ENCODE data around the gene TCEAL4. TPM values are rescaled to one million over a fixed set of nuclear protein-coding genes. Genes with fewer than 3 reads are reported as not detected.

Gene TCEAL4
- total RNA-seq, 1 experiment from 2014 or later, result 63.7 TPM

GRCh38 chrX:103549916-103550315 lies 35.4 kb upstream of the TCEAL4 start:
- no TSS peak for BruUV-seq (replicated peaks)
- Mint-ChIP-seq H3K27me3 (ENCODE audit: insufficient read depth, unreplicated experiment) (peaks cover 30% of the 10 kb centered on the region), H3K36me3 (ENCODE audit: insufficient read depth, unreplicated experiment) (no peaks in the 10 kb centered on the region), H3K27ac (ENCODE audit: low read depth, unreplicated experiment) (no peak overlapping the region), H3K4me1 (ENCODE audit: insufficient read depth, unreplicated experiment) (no peaks in the 10 kb centered on the region), H3K9me3 (ENCODE audit: unreplicated experiment) (no peaks in the 10 kb centered on the region), H3K4me3 (ENCODE audit: unreplicated experiment) (no peak overlapping the region)
- TF ChIP-seq, protein P1, sequence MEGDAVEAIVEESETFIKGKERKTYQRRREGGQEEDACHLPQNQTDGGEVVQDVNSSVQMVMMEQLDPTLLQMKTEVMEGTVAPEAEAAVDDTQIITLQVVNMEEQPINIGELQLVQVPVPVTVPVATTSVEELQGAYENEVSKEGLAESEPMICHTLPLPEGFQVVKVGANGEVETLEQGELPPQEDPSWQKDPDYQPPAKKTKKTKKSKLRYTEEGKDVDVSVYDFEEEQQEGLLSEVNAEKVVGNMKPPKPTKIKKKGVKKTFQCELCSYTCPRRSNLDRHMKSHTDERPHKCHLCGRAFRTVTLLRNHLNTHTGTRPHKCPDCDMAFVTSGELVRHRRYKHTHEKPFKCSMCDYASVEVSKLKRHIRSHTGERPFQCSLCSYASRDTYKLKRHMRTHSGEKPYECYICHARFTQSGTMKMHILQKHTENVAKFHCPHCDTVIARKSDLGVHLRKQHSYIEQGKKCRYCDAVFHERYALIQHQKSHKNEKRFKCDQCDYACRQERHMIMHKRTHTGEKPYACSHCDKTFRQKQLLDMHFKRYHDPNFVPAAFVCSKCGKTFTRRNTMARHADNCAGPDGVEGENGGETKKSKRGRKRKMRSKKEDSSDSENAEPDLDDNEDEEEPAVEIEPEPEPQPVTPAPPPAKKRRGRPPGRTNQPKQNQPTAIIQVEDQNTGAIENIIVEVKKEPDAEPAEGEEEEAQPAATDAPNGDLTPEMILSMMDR (IDR thresholded peaks at IDR 0.05; ENCODE audit: unreplicated experiment), result no peak
- ChIA-PET POLR2A (interaction anchor here (0.7 kb wide), 1 partner anchor 136 kb away, joined by 3 read pairs; no protein-coding TSS in a partner anchor), CTCF (interaction anchor here (0.7 kb wide), 1 partner anchor 59 kb away, joined by 3 read pairs; no protein-coding TSS in a partner anchor)
- intact Hi-C loops (cut with micrococcal nuclease), result no loop called here
- DNase-seq (ENCODE audit: unreplicated experiment), result no peak

DNA sequence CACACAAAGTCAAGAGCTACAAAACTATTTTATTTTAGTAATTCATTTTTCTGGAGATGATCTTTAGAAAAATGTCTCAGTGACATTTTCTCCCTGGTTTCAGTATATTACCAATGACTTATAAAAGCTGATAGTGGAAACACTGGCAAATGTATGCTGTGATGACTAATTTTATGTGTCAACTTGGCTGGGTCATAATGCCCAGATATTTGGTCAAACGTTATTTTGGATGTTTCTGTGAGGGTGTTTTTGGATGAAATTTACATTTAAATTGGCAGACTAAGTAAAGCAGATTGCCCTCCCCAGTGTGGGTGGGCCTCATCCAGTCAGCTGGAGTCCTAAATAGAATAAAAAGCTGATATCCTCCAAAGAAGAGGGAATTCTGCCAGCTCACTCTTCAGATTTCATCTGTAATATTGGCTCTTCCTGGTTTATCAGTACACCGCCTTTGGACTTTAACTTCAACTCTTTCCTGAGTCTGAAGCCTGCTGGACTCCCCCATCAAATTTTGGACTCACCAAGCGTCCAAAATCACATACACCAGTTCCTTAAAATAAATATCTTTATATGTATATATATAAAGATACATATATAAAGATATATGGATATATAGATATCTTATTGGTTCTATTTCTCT lies 34.8 kb upstream of the TCEAL4 start:
- no peaks in the 10 kb centered on the region for H3K36me3 Mint-ChIP-seq (ENCODE audit: insufficient read depth, unreplicated experiment)
- H3K4me1 Mint-ChIP-seq (ENCODE audit: insufficient read depth, unreplicated experiment), result no peaks in the 10 kb centered on the region
- no peaks in the 10 kb centered on the region for H3K9me3 Mint-ChIP-seq (ENCODE audit: unreplicated experiment)
- TF ChIP-seq, protein P1 (IDR thresholded peaks at IDR 0.05; ENCODE audit: unreplicated experiment), result no peak
- no peak overlapping the region for H3K27ac Mint-ChIP-seq (ENCODE audit: low read depth, unreplicated experiment)
- no peak overlapping the region for H3K4me3 Mint-ChIP-seq (ENCODE audit: unreplicated experiment)
- peaks cover 33% of the 10 kb centered on the region for H3K27me3 Mint-ChIP-seq (ENCODE audit: insufficient read depth, unreplicated experiment)
- POLR2A ChIA-PET, result interaction anchor here (0.7 kb wide), 1 partner anchor 135 kb away, joined by 3 read pairs; no protein-coding TSS in a partner anchor
- DNase-seq (ENCODE audit: unreplicated experiment), result no peak
- BruUV-seq (replicated peaks), result no TSS peak
- intact Hi-C loops (cut with micrococcal nuclease), result no loop called here
- CTCF ChIA-PET, result interaction anchor here (0.6 to 0.9 kb wide), 3 partner anchors 61 to 155 kb away, joined by 3 to 4 read pairs (median 3); no protein-coding TSS in a partner anchor

GRCh38 chrX:103552236-103552635 lies 33.1 kb upstream of the TCEAL4 start:
- TF ChIP-seq, protein P1 (IDR thresholded peaks at IDR 0.05; ENCODE audit: unreplicated experiment), result no peak
- intact Hi-C loops (cut with micrococcal nuclease), result no loop called here
- DNase-seq (ENCODE audit: unreplicated experiment), result peak; percentile 32
- no TSS peak for BruUV-seq (replicated peaks)
- ChIA-PET CTCF (no interaction called here), POLR2A (interaction anchor here (2.2 kb wide), 1 partner anchor 13 kb away, joined by 9 read pairs; no protein-coding TSS in a partner anchor)
- H3K36me3 Mint-ChIP-seq (ENCODE audit: insufficient read depth, unreplicated experiment), result no peaks in the 10 kb centered on the region
- H3K9me3 Mint-ChIP-seq (ENCODE audit: unreplicated experiment), result no peaks in the 10 kb centered on the region
- H3K4me3 Mint-ChIP-seq (ENCODE audit: unreplicated experiment), result no peak overlapping the region
- no peak overlapping the region for H3K27ac Mint-ChIP-seq (ENCODE audit: low read depth, unreplicated experiment)
- peaks cover 50% of the 10 kb centered on the region for H3K27me3 Mint-ChIP-seq (ENCODE audit: insufficient read depth, unreplicated experiment)
- H3K4me1 Mint-ChIP-seq (ENCODE audit: insufficient read depth, unreplicated experiment), result no peaks in the 10 kb centered on the region

DNA sequence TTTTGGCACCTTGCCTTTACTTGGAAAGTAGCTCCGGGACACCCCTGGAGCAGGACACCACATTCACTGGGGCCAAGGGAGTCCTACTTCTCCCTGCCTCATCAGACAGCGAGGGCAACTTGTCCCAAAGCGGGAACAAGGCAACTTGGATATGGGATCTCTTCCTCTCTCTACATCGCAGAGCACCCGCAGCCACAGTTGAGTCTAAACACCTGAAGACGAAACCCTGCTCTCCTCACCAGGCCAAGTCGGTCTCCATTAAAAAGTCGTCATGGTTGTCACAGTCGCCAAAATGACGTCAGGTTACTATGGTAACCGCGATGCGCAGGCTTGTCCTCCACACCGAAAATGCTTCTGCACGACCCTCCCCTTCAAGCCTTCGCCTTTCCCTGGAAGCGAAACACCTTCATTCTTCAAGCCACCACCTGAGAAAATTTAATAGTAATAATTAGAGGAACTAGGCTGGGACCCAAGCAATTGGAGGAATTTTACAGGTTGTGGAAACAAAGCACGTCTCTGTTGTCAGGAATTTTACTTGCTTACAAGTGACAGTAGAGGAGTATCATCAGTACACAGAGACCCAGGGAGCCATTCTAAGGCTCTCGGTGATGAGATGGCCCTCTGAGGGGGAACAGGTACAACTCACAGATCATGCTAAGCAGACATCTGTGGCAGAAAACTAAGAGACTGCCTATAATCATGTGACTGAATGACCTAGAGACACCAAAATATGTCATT lies 30.5 kb upstream of the TCEAL4 start:
- no peaks in the 10 kb centered on the region for H3K36me3 Mint-ChIP-seq (ENCODE audit: insufficient read depth, unreplicated experiment)
- no peak overlapping the region for H3K4me3 Mint-ChIP-seq (ENCODE audit: unreplicated experiment)
- no peaks in the 10 kb centered on the region for H3K9me3 Mint-ChIP-seq (ENCODE audit: unreplicated experiment)
- no peak overlapping the region for H3K27ac Mint-ChIP-seq (ENCODE audit: low read depth, unreplicated experiment)
- H3K27me3 Mint-ChIP-seq (ENCODE audit: insufficient read depth, unreplicated experiment), result peaks cover 67% of the 10 kb centered on the region
- intact Hi-C loops (cut with micrococcal nuclease), result no loop called here
- CTCF ChIA-PET, result no interaction called here
- BruUV-seq (replicated peaks), result no TSS peak
- DNase-seq (ENCODE audit: unreplicated experiment), result no peak
- TF ChIP-seq, protein P1 (IDR thresholded peaks at IDR 0.05; ENCODE audit: unreplicated experiment), result no peak
- no peaks in the 10 kb centered on the region for H3K4me1 Mint-ChIP-seq (ENCODE audit: insufficient read depth, unreplicated experiment)
- POLR2A ChIA-PET, result no interaction called here
